IPS-NIHi11 (cell line): ENCODE results near the gene WDR82.
A peak's percentile ranks its signal among the peaks of the same experiment; 100 is the strongest.
"Not testable (repeated sequence)": the region's sequence is repeated elsewhere in the genome, so short reads cannot be mapped to it uniquely, and the experiment has no call there.

ENCODE experiments used
- DNase-seq: peaks from one replicate; pipeline ENCODE4 v3.0.0; 2012; ENCODE audit warnings: mixed read lengths, low spot score

WDR82 gene

DNA sequence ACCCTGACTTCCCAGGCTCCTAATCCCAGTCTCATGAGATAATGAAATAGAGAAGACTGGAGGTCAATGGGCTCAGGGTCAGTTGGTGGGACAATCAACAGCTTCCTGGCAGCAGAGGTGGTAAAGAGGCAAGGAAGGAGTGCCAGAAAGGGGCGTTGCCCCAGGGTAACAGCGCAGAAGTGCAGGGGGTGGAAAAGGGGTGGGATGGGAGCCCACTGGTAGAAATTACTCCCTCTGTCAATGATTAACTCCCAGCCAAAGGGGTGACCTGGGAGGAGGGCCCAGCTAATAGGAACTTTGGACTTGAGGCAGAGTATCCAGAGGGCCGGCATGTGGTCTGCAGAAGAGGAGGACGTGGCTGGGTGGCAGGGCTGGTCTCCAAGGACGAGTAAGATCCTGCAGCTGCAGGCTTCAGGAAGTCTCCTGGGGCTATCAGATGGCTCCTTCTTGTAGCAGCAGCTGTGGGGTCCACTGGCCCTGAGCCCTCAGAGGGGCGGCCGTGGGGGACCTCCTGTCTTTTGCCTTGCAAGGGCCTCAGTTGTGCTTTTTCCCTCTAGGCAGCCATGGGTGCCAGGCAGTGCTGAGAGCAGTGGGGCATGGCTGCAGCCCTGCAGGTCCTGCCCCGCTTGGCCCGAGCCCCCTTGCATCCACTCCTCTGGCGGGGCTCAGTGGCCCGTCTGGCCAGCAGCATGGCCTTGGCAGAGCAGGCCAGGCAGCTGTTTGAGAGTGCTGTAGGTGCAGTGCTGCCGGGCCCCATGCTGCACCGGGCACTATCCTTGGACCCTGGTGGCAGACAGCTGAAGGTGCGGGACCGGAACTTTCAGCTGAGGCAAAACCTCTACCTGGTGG lies 11.5 kb upstream of the WDR82 start:
- DNase-seq, result no peak

DNA sequence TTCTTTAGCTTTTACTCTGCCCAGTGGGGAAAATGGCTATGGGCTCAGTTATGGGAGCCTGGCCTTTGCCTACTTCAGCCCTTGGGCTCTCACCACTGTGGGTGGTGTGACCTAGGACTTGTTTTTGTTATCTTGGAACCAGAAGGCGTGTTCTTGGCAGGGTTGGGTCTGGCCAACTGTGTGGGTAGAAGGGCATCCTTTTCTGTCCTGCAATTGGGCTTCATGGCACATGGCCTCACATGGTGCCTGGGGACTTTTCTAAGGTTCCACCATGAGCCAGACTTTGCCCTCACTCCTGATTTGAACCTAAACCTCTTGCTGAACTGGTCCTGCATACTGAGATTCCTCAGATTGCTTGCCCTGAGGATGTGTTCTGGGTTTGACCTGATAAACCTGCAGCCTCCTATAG lies 10.9 kb upstream of the WDR82 start:
- DNase-seq, result no peak

GRCh38 chr3:52288674-52289073 lies 10.2 kb upstream of the WDR82 start:
- no peak for DNase-seq

GRCh38 chr3:52286777-52287110 lies 8.3 kb upstream of the WDR82 start:
- DNase-seq, result no peak

DNA sequence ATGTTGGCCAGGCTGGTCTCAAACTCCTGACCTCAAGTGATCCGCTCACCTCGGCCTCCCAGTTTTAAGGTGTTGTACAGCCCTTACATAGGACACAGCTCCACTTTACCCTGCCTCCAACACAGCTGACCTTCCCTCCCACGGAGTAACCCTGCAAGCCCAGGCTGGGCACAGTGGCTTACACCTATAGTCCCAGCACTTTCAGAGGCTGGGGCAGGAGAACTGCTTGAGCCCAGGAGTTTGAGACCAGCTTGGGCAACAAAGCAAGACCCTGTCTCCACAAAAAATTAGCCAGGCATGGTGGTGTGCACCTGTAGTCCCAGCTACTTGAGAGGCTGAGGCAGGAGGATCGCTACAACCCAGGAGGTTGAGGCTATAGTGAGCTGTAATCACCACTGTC lies 5.6 kb upstream of the WDR82 start:
- not testable (repeated sequence) for DNase-seq

DNA sequence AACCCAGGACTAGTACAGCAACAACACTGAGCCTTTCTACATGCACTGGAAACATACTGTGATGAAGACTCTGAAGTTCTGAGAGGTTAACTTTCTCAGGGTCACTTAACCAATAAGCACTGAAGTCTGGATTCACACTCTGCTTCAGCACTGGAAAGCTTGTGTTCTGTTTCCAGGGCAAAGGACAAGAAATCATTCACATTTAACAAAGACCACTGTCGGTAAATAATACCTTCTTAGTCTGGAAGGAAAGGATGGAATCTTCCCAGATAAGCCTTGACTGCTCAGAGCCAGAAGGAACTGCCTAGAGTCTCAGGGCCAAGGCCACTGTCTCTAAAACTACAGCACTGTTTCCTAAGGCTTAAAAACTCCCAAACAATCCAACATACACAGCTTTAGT lies 4.9 kb upstream of the WDR82 start:
- DNase-seq, result no peak

GRCh38 chr3:52281981-52282801 lies 3.7 kb upstream of the WDR82 start:
- no peak for DNase-seq

DNA sequence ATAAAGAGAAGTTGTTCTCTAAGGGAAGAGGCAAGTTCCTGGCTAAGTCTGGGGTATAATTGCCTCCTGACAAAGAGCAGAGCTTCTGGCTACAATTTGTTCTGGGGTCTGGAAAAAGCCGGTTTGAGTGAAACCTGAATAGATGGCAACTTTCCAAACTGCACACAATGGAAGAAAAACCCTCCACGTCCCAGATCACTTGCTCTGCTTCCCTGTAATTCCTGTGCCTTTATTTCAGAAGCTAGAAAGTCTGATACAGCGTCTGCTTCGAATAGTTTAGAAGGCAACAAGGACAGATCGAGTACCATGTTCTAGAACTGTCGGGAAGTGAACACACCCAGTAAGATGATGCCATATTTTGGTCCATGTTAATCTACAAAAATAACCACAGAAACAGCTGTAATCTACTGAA lies 1.6 kb upstream of the WDR82 start:
- no peak for DNase-seq

DNA sequence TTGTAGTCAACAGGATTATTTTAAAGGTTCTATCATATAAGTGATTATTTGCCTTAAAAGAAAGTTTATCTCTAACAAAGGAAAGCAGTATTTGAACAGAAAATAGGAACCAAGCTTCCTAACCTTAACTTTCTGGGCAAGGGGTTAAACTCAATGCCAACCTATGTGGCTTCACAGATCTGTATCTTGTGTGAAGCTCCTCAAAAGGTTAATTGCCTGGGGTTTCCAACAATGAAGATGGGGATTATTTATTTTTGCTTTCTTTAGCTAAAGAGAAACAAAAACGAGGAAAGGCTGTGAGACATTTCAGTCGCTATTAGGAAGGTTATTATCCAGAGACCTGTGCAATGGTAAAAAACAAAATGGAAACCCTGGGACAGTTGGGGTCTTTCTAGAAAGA lies 1.1 kb upstream of the WDR82 start:
- no peak for DNase-seq

DNA sequence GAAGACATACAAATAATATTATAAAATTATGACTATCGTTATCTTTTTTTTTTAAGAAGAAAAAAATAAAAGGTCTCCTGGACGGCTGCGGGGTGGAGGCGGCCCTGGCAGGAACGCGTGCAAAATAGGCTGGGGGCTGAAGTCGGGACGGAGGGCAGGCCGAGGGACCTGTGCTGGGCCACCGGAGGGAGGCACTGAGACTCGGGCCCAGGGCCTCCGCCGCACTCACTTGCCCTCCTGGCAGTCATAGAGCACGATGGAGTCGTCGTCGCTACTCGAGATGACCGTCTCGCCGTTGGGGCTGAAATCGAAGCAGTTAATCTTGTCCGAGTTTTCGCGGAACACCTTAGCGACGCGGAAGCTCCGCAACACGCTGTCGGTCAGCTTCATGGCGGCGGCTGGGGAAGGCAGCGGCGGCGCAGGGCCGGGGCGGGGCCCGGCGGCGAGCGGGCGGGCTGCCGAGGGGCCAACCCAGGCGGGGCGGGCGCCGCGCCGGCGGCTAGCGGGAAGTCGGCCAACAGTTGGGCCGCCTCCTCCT lies 408 bp downstream of the WDR82 start:
- peak; percentile 68 for DNase-seq

DNA sequence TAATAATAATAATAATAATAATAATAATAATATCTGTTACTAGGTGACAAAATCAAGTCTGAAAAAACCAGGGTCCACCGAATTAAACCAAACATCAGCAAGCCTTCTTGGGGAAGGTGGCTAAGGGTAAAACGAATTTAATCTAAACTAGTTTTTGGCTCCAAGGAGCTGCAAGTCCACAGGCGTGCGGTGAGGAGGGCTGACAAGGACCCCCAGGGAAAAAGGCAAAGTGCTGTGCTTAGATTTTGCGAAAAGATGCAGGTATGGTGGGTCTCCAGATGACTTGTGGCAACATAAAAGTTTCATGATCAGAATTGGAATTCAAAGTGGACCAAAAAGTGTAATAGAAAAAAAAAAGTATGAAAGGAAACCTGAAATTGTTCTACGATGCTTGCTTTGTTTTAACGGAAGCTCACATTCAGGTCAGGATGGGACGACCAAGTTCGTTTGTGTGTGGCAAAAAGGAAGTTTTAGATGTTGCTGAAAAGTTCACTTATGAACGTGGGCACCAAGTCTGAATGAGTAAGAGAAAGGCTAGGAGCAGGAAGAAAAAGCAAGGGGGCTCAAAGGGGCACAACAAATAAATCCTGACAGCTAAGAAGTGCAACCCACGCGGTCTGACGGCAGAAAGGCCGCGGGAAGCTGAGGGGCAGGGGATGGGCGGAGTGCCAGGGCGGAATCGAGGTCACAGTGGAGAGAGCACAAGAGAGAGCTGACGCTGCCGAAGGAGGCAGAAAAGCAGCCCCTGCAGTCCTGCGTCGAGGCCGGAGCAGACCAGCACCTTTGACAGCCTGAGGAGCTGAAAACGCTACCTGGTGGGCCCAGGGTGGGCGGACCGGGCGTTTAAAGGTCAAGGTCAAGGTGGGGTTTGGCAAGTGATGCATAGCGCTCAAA lies 1.1 kb downstream of the WDR82 start:
- DNase-seq, result peak; percentile 60

- DNase-seq, result not testable (repeated sequence)
These were observed 3.7 kb downstream of the WDR82 start for GRCh38 chr3:52274781-52275180.

DNA sequence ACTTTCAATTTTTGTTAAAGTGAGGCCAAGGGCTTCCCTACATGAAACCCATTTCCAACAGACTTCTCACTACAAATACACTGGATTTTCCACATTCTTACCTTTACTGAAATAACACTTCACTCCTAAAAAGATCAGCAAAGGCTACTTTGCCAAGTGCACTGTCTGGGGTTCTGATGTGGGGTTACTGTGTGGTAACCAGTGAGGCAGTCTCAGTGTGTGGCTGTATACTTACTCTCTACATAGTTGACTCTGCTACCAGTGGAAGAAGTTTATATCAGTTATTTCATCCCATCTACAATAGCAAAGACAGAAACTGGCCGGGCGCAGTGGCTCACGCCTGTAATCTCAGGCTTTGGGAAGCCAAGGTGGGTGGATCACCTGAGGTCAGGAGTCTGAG lies 5.6 kb downstream of the WDR82 start:
- DNase-seq, result no peak

DNA sequence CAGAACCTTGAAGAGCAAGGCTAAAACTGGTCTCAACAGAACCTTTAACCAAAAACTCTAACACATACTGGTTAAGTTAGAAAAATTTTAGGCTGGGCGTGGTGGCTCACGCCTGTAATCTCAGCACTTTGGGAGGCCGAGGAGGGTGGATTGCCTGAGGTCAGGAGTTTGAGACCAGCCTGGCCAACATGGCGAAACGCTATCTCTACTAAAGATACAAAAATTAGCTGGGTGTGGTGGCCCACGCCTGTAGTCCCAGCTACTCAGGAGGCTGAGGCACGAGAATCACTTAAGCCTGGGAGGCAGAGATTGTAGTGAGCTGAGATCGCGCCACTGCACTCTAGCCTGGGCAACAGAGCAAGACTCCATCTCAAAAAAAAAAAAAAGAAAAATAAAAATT lies 6.3 kb downstream of the WDR82 start:
- not testable (repeated sequence) for DNase-seq

GRCh38 chr3:52270252-52270754 lies 8.1 kb downstream of the WDR82 start:
- DNase-seq, result no peak

DNA sequence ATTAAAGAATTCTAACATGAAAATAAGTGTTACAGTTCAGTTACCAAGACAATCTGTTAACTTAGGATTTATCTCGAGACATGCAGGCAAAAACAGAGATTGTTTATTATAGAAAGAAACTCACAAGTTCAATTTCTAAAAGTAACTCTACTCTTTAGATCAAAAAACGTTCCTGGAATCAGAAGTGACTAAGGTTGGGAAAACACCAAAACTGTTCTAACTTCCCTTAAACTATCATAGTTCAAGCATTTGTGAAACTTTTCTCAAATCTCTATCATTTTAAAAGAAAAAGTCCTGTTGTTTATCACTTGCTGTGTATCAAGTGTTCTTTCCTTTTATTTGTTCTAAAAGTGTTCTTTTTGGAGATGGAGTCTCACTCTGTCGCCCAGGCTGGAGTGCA lies 8.7 kb downstream of the WDR82 start:
- DNase-seq, result no peak

DNA sequence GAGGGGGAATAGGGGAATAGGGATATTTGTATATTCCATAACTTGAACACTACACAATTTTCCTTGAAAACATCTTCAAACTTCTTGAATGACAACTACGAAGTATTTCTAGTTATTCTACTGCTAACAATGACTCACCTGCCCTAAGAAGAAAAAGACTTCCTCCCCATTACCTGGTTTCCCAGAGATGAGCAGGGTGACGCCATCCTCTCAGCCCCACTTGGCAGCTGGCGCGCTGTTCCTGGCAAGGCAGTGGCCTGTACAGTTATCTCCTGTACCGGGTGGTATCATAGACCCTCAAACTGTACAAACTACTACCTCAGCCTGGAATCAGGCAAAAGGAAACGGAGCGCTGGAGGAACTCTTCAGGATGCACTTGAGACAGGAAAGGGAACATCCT lies 10.4 kb downstream of the WDR82 start:
- no peak for DNase-seq

- no peak for DNase-seq
These were observed 13.1 kb downstream of the WDR82 start for GRCh38 chr3:52265387-52265786.

GRCh38 chr3:52262447-52262846 lies 16.0 kb downstream of the WDR82 start:
- no peak for DNase-seq

DNA sequence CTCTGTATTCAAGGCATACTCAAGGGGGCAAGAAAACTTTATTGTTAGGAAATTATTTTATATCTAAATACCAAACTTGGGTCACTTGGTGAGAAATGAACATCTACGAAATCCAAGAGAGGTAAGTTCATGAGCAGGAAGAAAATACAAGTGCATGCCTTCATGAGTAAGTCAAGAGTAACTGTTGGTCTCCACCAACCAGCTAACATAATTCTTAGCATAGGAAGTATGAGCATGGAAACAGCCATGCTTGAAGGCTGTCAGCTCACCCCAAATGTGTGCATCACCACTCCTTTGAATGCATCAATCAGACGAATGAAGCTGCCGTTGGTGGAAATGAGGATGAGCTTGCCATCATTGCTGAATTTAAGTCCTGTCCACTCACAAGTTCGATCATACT lies 19.0 kb downstream of the WDR82 start:
- DNase-seq, result no peak

- no peak for DNase-seq
These were observed 19.4 kb downstream of the WDR82 start for GRCh38 chr3:52259035-52259434.

GRCh38 chr3:52257911-52258310 lies 20.5 kb downstream of the WDR82 start:
- DNase-seq, result no peak
